MM.1S (cell line): ENCODE data around the gene DNAH11.

ENCODE experiments used
- DNase-seq: peaks from one replicate; pipeline ENCODE4 v3.0.0-alpha.2; 2015
- H2AFZ ChIP-seq: fragments of 300-600 bp; sonication (generic); 2 replicates; pipeline ENCODE4 v1.6.0; 2016; ENCODE audit warnings: antibody characterized with exemption, low read length
- H3F3A ChIP-seq: fragments of 300-600 bp; sonication (generic); 2 replicates; pipeline ENCODE4 v1.6.1; 2016; ENCODE audit warnings: mild to moderate bottlenecking, antibody characterized with exemption, low read length, moderate library complexity, mixed read lengths; ENCODE audit not compliant: insufficient read depth
- H3K27ac ChIP-seq: fragments of 300-600 bp; sonication (generic); 2 replicates; pipeline ENCODE4 v1.5.1; 2016; ENCODE audit warnings: mild to moderate bottlenecking, low read length
- H3K27me3 ChIP-seq: fragments of 300-600 bp; sonication (generic); replicated peaks from 2 replicates; pipeline ENCODE4 v1.6.0; 2016; ENCODE audit warnings: low read length; ENCODE audit not compliant: insufficient read depth
- H3K36me3 ChIP-seq: fragments of 300-600 bp; sonication (generic); replicated peaks from 2 replicates; pipeline ENCODE4 v1.6.1; 2016; ENCODE audit warnings: mild to moderate bottlenecking, low read length, mixed read lengths; ENCODE audit not compliant: insufficient read depth
- H3K4me1 ChIP-seq: fragments of 300-600 bp; sonication (generic); 2 replicates; pipeline ENCODE4 v1.6.1; 2016; ENCODE audit warnings: low read length, mixed read lengths
- H3K4me2 ChIP-seq: fragments of 300-600 bp; sonication (generic); 2 replicates; pipeline ENCODE4 v1.6.0; 2016; ENCODE audit warnings: low read depth, low read length
- H3K4me3 ChIP-seq: fragments of 300-600 bp; sonication (generic); 2 replicates; pipeline ENCODE4 v1.5.1; 2016; ENCODE audit warnings: low read length, mixed read lengths
- H3K79me2 ChIP-seq: fragments of 300-600 bp; sonication (generic); 2 replicates; pipeline ENCODE4 v1.6.1; 2016; ENCODE audit warnings: mixed run types, low read length, mixed read lengths
- H3K9ac ChIP-seq: fragments of 300-600 bp; sonication (generic); 2 replicates; pipeline ENCODE4 v1.6.1; 2016; ENCODE audit warnings: low read length, mixed read lengths
- H3K9me2 ChIP-seq: fragments of 300-600 bp; sonication (generic); replicated peaks from 2 replicates; pipeline ENCODE4 v1.6.1; 2016; ENCODE audit warnings: mild to moderate bottlenecking, low read length, mixed read lengths; ENCODE audit not compliant: insufficient read depth
- H3K9me3 ChIP-seq: fragments of 300-600 bp; sonication (generic); replicated peaks from 2 replicates; pipeline ENCODE4 v1.6.1; 2016; ENCODE audit warnings: mild to moderate bottlenecking, low read length, mixed read lengths; ENCODE audit not compliant: insufficient read depth
- H4K20me1 ChIP-seq: fragments of 300-600 bp; sonication (generic); 2 replicates; pipeline ENCODE4 v1.6.1; 2016; ENCODE audit warnings: mild to moderate bottlenecking, low read length, moderate library complexity, mixed read lengths; ENCODE audit not compliant: insufficient read depth
- CTCF ChIP-seq: fragments of 300-600 bp; sonication (generic); IDR thresholded peaks from 2 replicates; pipeline ENCODE4 v1.5.1; 2016; ENCODE audit warnings: antibody characterized with exemption, low read length, mixed read lengths
- EZH2 ChIP-seq: fragments of 300-600 bp; sonication (generic); optimal IDR thresholded peaks from 2 replicates; pipeline ENCODE3; 2017; ENCODE audit warnings: low read depth, mild to moderate bottlenecking, antibody characterized with exemption, low read length, mixed read lengths
- EZH2phosphoT487 ChIP-seq: fragments of 300-600 bp; sonication (generic); IDR thresholded peaks from 2 replicates; pipeline ENCODE4 v1.6.1; 2018; ENCODE audit warnings: antibody characterized with exemption, low read length

DNAH11 gene, protein sequence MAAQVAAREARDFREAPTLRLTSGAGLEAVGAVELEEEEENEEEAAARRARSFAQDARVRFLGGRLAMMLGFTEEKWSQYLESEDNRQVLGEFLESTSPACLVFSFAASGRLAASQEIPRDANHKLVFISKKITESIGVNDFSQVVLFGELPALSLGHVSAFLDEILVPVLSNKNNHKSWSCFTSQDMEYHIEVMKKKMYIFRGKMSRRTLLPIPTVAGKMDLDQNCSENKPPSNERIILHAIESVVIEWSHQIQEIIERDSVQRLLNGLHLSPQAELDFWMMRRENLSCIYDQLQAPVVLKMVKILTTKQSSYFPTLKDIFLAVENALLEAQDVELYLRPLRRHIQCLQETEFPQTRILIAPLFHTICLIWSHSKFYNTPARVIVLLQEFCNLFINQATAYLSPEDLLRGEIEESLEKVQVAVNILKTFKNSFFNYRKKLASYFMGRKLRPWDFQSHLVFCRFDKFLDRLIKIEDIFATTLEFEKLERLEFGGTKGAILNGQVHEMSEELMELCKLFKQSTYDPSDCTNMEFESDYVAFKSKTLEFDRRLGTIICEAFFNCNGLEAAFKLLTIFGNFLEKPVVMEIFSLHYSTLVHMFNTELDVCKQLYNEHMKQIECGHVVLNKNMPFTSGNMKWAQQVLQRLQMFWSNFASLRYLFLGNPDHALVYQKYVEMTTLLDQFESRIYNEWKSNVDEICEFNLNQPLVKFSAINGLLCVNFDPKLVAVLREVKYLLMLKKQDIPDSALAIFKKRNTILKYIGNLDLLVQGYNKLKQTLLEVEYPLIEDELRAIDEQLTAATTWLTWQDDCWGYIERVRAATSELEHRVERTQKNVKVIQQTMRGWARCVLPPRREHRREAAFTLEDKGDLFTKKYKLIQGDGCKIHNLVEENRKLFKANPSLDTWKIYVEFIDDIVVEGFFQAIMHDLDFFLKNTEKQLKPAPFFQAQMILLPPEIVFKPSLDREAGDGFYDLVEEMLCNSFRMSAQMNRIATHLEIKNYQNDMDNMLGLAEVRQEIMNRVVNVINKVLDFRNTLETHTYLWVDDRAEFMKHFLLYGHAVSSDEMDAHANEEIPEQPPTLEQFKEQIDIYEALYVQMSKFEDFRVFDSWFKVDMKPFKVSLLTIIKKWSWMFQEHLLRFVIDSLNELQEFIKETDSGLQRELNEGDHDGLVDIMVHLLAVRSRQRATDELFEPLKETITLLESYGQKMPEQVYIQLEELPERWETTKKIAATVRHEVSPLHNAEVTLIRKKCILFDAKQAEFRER (N-terminal part only)

DNA sequence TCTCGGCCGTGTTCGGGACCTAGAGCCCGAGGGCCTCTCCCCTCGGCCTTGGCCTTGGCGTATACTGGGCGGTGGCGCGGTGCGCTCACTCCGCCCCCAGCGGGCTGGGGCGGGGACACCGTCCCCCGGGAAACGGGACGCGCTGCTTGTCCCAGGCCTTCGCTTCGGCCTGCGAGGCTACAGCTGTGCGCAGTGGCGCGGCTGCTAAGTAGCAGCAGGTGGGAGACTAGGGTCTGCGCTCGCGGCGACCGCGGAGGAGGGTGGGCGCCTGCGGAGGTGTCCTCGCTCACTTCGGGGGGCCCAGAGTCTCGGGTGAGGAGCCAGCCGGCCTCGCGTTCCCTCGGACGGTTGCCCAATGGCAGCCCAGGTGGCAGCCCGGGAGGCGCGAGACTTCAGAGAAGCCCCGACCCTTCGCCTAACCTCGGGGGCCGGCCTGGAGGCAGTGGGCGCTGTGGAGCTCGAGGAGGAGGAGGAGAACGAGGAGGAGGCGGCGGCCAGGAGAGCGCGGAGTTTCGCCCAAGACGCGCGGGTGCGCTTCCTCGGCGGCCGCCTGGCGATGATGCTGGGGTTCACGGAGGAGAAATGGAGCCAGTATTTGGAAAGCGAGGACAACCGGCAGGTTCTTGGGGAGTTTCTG, at the start of gene DNAH11:
DNAH11 (plus strand) TSS at position 149 of the 637 bp plus-strand sequence; CDS start at position 356, 207 bp downstream.
- Histone ChIP-seq H4K20me1 (no peaks in the 10 kb centered on the region), H3K79me2 (no peaks in the 10 kb centered on the region), H3K9ac (no peak within 1 kb of the TSS), H3K9me3 (no peaks in the 10 kb centered on the region), H3K9me2 (no peaks in the 10 kb centered on the region), H3K4me1 (no peaks in the 10 kb centered on the region; the same call in 1 of the 2 replicates), H3K4me2 (peak within 1 kb of the TSS; percentile 97), H3K4me3 (peak within 1 kb of the TSS; percentile 65), H3K27me3 (no peaks in the 10 kb centered on the region), H2AFZ (peak within 1 kb of the TSS; percentile 88), H3F3A (no peaks in the 10 kb centered on the region), H3K36me3 (no peaks in the 10 kb centered on the region), H3K27ac (no peak within 1 kb of the TSS)
- DNase-seq = peak; percentile 62
- no peak for TF ChIP-seq EZH2phosphoT487
- TF ChIP-seq CTCF = no peak
- no peak for TF ChIP-seq EZH2

DNA sequence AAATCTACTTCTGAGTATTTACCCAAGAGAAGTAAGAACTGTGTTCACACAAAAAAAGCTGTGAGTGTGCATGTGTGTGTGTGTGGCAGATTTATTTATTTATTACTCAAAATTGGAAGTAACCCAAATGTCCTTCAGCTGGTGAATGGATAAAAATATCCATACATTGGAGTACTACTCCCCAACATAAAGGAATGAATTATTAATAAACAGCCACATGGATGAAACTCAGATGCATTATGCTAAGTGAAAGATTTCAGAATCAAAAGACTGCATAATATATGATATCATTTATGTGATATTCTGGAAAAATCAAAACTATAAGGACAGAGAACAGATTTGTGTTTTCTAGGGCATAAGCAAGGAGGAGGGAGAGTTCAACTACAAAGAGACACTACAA, 47.1 kb upstream of the DNAH11 start:
- Histone ChIP-seq H3K9me3 (no peaks in the 10 kb centered on the region), H3K36me3 (no peaks in the 10 kb centered on the region), H3K9me2 (no peaks in the 10 kb centered on the region), H4K20me1 (no peaks in the 10 kb centered on the region), H3K27me3 (no peaks in the 10 kb centered on the region), H3K79me2 (no peaks in the 10 kb centered on the region), H3K4me3 (no peak overlapping the region), H3K9ac (no peak overlapping the region), H2AFZ (no peak overlapping the region), H3K4me2 (no peak overlapping the region), H3K4me1 (no peaks in the 10 kb centered on the region), H3F3A (no peaks in the 10 kb centered on the region), H3K27ac (no peak overlapping the region)
- DNase-seq = no peak
- no peak for TF ChIP-seq EZH2
- TF ChIP-seq CTCF = no peak
- TF ChIP-seq EZH2phosphoT487 = no peak

DNA sequence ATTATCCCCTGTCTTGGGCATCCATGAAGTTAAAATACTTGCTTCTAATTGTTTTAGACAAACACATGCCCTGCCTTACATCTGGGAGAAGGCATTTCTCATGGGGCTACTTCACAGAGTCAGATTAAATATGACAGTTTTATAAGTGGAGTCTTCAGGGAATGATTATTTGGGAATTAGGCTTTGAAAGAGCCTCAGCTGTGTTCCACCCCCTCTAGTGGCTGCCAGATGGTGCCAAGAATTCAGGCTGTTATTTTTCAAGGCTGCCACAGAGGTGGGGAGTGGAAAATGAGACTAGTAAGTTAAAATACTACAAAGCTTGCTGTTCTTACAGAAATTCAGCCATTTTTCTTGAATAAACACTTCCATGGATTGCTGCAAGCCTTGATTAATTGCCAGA, 45.8 kb upstream of the DNAH11 start:
- H3K36me3 ChIP-seq = no peaks in the 10 kb centered on the region
- no peaks in the 10 kb centered on the region for H4K20me1 ChIP-seq
- no peak overlapping the region for H2AFZ ChIP-seq
- H3K4me3 ChIP-seq = no peak overlapping the region
- H3K9me2 ChIP-seq = no peaks in the 10 kb centered on the region
- no peaks in the 10 kb centered on the region for H3K4me1 ChIP-seq
- H3K79me2 ChIP-seq = no peaks in the 10 kb centered on the region
- TF ChIP-seq EZH2phosphoT487 (no peak), CTCF (peak; percentile 37), EZH2 (no peak)
- no peaks in the 10 kb centered on the region for H3K27me3 ChIP-seq
- no peak for DNase-seq
- no peak overlapping the region for H3K4me2 ChIP-seq
- no peaks in the 10 kb centered on the region for H3K9me3 ChIP-seq
- H3F3A ChIP-seq = no peaks in the 10 kb centered on the region
- H3K27ac ChIP-seq = no peak overlapping the region
- H3K9ac ChIP-seq = no peak overlapping the region
